ENCODE results near the gene IL6.
"Not testable (repeated sequence)": the region's sequence is repeated elsewhere in the genome, so short reads cannot be mapped to it uniquely, and the experiment has no call there.

IL6 gene

DNA sequence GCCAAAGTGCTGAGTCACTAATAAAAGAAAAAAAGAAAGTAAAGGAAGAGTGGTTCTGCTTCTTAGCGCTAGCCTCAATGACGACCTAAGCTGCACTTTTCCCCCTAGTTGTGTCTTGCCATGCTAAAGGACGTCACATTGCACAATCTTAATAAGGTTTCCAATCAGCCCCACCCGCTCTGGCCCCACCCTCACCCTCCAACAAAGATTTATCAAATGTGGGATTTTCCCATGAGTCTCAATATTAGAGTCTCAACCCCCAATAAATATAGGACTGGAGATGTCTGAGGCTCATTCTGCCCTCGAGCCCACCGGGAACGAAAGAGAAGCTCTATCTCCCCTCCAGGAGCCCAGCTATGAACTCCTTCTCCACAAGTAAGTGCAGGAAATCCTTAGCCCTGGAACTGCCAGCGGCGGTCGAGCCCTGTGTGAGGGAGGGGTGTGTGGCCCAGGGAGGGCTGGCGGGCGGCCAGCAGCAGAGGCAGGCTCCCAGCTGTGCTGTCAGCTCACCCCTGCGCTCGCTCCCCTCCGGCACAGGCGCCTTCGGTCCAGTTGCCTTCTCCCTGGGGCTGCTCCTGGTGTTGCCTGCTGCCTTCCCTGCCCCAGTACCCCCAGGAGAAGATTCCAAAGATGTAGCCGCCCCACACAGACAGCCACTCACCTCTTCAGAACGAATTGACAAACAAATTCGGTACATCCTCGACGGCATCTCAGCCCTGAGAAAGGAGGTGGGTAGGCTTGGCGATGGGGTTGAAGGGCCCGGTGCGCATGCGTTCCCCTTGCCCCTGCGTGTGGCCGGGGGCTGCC lies at the start of gene IL6:
Gene IL6, plus strand, starts transcription at position 294 of the 807 bp plus-strand sequence. Its CDS starts 63 bp downstream, at position 357.
- H3K4me3 Mint-ChIP-seq, result peak within 1 kb of the TSS; percentile 75
- peaks cover 15% of the 10 kb centered on the region for H3K4me1 Mint-ChIP-seq (ENCODE audit: low read depth)
- no peaks in the 10 kb centered on the region for H3K9me3 Mint-ChIP-seq (ENCODE audit: low read depth)
- H3K27ac Mint-ChIP-seq, result no peak within 1 kb of the TSS
- no peaks in the 10 kb centered on the region for H3K36me3 Mint-ChIP-seq
- peaks cover 10% of the 10 kb centered on the region for H3K27me3 Mint-ChIP-seq

DNA sequence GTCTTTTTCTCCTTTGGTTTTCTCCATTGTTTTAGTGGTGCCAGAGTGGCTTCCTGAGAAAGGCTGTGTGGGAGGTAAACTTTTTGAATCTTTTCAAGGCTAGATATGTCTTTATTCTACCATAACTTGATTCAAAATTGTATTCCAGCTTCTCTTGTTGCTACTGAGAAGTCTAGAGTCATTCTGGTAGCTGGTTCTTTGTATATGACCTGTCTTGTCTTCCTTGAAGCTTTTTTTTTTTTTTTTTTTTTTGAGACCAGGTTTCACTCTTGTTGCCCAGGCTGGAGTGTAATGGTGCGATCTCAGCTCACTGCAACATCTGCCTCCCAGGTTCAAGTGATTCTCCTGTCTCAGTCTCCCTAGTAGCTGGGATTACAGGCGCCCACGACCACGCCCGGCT lies 49.7 kb upstream of the IL6 start:
- H3K9me3 Mint-ChIP-seq (ENCODE audit: low read depth); H3K27me3 Mint-ChIP-seq; H3K36me3 Mint-ChIP-seq: not testable (repeated sequence)
- Mint-ChIP-seq H3K4me3 (peak overlapping the region; percentile 43), H3K4me1 (ENCODE audit: low read depth) (peaks cover 73% of the 10 kb centered on the region), H3K27ac (peak overlapping the region; percentile 62)

DNA sequence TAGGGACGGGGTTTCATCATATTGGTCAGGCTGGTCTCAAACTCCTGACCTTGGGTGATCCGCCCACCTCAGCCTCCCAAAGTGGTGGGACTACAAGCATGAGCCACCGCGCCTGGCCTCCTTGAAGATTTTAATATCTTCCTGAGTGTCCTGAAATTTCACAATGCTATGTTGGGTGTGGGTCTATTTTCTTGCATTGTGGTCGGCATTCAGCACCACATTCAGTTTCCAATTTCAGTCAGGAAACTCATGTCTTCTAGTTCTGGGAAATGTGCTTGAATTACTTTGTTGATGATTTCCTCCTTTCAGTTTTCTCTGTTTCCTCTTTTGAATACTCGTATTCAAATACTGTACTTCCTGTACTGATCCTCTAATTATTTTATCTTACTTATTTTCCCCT lies 49.3 kb upstream of the IL6 start:
- Mint-ChIP-seq H3K4me1 (ENCODE audit: low read depth) (peaks cover 69% of the 10 kb centered on the region), H3K27me3 (peaks cover 3% of the 10 kb centered on the region), H3K9me3 (ENCODE audit: low read depth) (peaks cover 6% of the 10 kb centered on the region), H3K4me3 (peak overlapping the region; percentile 43), H3K36me3 (peaks cover 6% of the 10 kb centered on the region), H3K27ac (peak overlapping the region; percentile 75)

DNA sequence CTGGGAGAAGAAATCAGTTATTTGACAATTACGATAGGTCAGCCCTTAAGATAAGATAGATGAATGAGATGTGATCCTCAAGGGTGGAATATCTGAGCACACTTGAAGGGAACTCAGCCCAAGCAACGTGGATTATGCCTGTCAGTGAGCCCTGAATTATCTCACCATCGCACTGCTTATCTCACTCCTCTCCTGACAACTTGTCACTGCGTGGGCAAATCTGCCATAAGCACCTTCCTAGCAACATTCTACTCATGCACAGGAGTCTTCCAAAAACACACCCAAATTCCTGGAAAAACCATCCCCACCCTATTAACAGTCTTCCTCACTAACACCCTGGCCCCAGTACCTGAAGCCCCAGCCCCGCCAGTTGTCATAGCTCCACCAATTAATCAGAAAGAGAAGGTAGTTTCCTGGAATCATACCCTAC lies 46.5 kb upstream of the IL6 start:
- H3K4me1 Mint-ChIP-seq (ENCODE audit: low read depth), result peaks cover 44% of the 10 kb centered on the region

DNA sequence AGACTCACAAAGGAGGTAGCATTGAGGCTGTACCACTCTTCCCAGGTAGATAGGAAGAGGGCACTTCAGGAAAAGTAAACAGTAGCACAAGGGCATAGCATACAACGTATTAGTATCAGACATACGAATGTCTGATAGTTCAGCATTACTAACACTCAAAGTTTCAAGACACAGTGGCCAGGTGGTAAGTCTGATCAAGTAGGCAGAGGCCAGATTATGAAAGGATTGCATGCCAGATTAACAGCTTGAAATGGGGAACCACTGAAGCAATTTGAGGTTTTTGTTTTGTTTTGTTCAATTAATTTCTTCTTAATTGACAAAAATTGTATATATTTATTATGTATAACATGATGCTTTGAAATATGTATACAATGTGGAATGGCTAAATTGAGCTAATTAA lies 45.7 kb upstream of the IL6 start:
- Mint-ChIP-seq H3K27ac (no peak overlapping the region), H3K36me3 (peaks cover 6% of the 10 kb centered on the region), H3K27me3 (peaks cover 3% of the 10 kb centered on the region), H3K4me3 (no peak overlapping the region), H3K9me3 (ENCODE audit: low read depth) (peaks cover 6% of the 10 kb centered on the region), H3K4me1 (ENCODE audit: low read depth) (peaks cover 36% of the 10 kb centered on the region)

More for the DNA sequence above, 46.5 kb upstream of the IL6 start:
- H3K27ac Mint-ChIP-seq, result peak overlapping the region; percentile 2
- peaks cover 6% of the 10 kb centered on the region for H3K9me3 Mint-ChIP-seq (ENCODE audit: low read depth)
- no peak overlapping the region for H3K4me3 Mint-ChIP-seq
- H3K36me3 Mint-ChIP-seq, result peaks cover 6% of the 10 kb centered on the region
- peaks cover 3% of the 10 kb centered on the region for H3K27me3 Mint-ChIP-seq

DNA sequence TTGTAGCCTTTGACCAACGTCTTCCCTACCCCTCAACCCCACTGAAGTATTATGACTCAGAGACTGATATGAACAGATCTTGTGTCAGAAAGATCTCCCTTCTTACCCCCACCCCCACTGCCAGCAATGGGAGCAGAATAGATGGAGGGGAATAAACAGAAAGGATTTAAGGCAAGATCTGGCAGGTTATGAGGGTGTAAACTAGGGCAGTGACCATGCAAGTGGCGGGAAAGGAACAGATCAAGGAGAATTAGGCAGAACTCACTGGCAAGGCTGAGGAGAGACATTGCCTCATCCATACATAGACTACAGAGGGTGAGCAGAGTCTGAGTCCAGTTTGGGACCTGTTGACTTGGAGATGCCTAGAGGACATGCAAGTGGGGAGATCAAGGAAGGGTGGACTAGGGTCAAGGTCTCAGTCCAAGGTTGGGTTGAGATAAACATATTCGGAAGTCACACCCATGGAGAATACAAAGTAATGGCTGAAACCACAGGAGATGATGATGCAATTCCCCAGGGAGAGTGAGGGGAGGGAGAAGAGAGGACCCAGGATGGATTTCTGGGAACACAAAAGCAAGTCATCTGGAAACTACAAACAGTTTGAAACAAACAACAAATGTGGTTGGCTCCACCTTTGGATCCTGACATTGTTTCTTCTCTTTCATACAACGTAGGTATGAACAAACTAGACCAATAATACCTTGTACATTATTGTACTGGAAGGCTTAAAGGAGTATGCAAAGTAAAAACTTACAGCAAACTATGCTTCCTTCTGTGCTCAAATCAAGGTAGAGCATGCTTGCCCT lies 44.9 kb upstream of the IL6 start:
- Mint-ChIP-seq H3K9me3 (ENCODE audit: low read depth) (peaks cover 6% of the 10 kb centered on the region), H3K27me3 (peaks cover 3% of the 10 kb centered on the region), H3K4me3 (no peak overlapping the region), H3K4me1 (ENCODE audit: low read depth) (peaks cover 29% of the 10 kb centered on the region), H3K36me3 (peaks cover 2% of the 10 kb centered on the region), H3K27ac (no peak overlapping the region)

DNA sequence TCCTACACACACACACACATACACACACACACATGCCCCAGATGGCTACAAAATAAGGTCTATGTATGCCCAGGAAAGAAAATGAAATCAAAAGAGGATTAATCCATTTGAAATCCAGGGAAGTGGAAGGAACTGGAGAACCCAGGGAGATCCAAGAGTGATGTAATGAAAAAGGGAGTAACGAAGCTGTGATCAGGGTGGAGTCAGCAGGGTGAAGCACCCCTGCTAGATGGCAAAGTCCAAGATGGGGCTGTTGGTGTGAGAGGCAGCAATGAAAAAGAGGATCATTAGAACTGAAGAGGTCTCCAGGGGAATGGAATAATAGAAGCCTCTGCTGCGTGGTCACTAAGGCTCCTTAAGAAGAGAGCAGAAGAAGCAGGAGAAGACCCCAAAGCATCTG lies 43.6 kb upstream of the IL6 start:
- peaks cover 6% of the 10 kb centered on the region for H3K9me3 Mint-ChIP-seq (ENCODE audit: low read depth)
- peak overlapping the region; percentile 16 for H3K27ac Mint-ChIP-seq
- peaks cover 16% of the 10 kb centered on the region for H3K4me1 Mint-ChIP-seq (ENCODE audit: low read depth)
- H3K36me3 Mint-ChIP-seq, result peaks cover 2% of the 10 kb centered on the region
- peaks cover 3% of the 10 kb centered on the region for H3K27me3 Mint-ChIP-seq
- no peak overlapping the region for H3K4me3 Mint-ChIP-seq

DNA sequence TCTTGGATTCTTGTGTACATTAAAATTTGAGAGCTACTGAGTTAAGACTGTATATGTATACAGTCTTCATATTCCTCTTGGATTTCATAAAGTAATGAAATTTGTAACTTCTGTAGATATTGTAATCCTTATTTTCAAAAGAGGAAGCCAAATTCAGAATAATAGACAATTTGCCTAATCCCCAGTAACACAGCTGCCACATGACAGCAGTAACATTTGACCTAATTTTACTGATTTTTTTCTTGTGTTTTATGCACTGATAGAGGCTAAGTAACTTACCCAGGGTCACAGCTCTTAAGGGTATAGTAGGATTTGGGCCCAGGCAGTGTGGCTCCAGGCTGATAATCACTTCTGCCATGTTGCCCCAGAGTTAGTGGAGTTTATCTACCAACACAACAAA lies 40.4 kb upstream of the IL6 start:
- H3K36me3 Mint-ChIP-seq, result peaks cover 2% of the 10 kb centered on the region
- H3K4me1 Mint-ChIP-seq (ENCODE audit: low read depth), result no peaks in the 10 kb centered on the region
- H3K27ac Mint-ChIP-seq, result no peak overlapping the region
- peaks cover 6% of the 10 kb centered on the region for H3K9me3 Mint-ChIP-seq (ENCODE audit: low read depth)
- H3K27me3 Mint-ChIP-seq, result peaks cover 3% of the 10 kb centered on the region
- H3K4me3 Mint-ChIP-seq, result no peak overlapping the region

DNA sequence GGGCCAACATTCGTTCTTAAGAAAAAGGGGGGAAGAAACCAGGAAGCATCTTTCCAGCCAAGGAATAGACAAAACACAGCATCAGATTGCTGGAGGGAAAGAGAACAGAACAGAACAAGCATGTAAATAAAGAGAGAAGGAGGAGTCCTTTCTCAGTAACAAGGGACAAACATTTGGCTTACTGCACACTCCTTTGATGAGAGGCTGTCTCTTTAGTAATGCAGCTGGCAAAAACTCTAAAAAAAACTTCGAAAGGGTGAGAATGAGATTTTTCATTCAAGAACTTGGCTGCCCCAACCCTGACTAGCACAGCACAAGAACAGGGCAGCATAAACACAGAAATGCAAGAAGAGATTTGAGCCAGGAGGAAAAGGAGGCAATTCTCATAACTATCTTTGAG lies 38.9 kb upstream of the IL6 start:
- Mint-ChIP-seq H3K4me1 (ENCODE audit: low read depth) (no peaks in the 10 kb centered on the region), H3K9me3 (ENCODE audit: low read depth) (no peaks in the 10 kb centered on the region), H3K27me3 (no peaks in the 10 kb centered on the region), H3K27ac (no peak overlapping the region), H3K36me3 (no peaks in the 10 kb centered on the region), H3K4me3 (no peak overlapping the region)

DNA sequence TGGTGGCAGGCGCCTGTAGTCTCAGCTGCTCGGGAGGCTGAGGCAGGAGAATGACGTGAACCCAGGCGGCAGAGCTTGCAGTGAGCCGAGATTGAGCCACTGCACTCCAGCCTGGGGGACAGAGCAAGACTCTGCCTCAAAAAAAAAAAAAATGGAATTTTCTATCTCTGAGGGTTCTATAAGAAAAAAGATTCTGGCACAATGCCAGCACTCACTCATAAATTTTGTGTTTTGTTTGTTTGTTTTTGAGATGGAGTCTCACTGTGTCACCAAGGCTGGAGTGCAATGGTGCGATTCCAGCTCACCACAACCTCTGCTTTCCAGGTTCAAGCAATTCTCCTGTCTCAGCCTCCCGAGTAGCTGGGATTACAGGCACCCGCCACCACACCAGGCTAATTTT lies 38.1 kb upstream of the IL6 start:
- not testable (repeated sequence) for H3K4me3 Mint-ChIP-seq; H3K36me3 Mint-ChIP-seq; H3K27me3 Mint-ChIP-seq; H3K27ac Mint-ChIP-seq; H3K4me1 Mint-ChIP-seq (ENCODE audit: low read depth); H3K9me3 Mint-ChIP-seq (ENCODE audit: low read depth)

DNA sequence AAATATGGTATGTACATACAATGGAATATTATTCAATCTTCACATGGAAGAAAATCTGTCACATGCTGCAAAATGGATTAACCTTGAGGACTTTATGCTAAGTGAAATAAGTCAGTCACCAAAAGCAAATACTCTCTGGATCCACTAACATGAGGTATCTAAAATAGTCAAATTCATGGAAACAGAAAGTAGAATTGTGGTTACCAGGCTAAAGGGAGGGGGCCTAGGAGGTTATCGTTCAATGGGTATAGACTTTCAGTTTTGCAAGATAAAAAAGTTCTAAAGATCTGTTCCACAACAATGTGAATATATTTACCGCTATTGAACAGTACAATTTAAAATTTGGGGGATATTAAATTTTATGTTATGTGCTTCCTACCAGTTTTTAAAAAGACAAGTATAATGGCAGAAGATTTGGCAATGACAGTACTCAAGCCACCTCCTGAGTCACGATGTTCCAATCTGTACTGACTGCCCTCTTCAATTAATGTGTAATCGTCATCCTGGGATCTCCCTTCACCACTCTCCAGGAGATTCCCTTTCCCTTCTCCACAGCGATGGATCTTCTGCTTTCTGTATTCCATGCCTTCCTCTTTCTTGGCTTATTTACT lies 32.3 kb upstream of the IL6 start:
- Mint-ChIP-seq H3K4me1 (ENCODE audit: low read depth) (peaks cover 36% of the 10 kb centered on the region), H3K27ac (no peak overlapping the region), H3K27me3 (no peaks in the 10 kb centered on the region), H3K4me3 (no peak overlapping the region), H3K36me3 (no peaks in the 10 kb centered on the region), H3K9me3 (ENCODE audit: low read depth) (no peaks in the 10 kb centered on the region)

DNA sequence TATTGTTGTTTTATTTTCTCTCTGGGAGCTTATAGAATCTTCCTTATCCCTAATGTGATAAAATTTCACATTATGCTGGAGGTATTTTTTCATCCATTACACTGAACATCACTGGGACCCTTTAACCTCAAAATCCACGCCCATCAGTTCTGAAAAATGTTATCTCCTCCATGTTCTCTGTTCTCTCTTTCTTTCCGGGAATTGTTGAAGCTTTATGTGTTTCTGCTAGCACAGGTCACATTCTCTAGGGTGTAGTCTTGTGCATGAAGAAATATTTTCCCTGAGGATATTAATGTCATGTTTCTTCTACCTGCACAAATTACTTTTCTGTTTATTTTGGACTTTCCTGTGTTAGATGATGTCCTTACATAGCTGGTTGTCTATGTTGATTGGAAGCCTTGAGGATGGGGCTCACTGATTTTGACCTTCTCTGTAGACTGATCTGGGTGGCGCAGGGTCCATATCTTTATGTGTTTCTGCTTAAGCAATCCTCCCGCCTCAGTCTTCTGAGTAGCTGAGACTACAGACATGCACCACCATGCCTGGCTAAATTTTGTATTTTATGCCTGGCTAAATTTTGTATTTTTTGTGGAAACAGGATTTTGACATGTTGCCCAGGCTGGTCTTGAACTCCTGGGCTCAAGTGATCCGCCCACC lies 31.4 kb upstream of the IL6 start:
- Mint-ChIP-seq H3K27me3 (no peaks in the 10 kb centered on the region), H3K4me3 (no peak overlapping the region), H3K27ac (no peak overlapping the region), H3K4me1 (ENCODE audit: low read depth) (peaks cover 36% of the 10 kb centered on the region), H3K36me3 (no peaks in the 10 kb centered on the region), H3K9me3 (ENCODE audit: low read depth) (no peaks in the 10 kb centered on the region)

DNA sequence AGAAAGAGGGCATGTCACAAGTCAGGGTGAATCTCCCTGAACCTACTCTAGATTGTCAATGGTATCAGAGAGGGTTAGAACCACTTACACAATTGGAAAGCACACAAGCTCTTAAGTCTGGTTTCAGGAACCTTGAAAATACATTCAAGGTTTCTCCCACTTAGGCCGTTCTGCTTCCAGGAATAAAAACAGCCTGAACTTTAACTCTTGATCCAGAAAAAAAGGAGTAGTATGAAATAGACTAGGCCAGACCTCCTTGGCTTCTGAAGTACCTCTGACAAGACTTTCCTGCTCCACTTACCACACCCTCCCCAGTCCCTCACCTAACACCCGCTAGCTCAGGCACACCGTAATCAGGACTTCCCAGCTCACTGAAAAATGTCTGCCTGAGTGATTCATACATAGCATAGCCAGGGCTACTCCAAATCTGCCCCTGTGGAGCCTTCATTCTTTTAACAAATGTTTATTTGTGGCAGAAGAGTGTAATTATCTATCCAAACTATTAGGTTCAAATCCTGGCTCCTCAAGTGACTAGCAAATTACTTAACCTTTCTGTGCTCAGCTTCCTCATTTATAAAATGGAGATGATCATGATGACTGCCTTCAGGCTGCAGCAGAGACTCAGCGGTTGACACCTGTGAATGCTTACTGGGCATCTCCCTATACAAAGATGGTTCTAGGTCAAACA lies 30.3 kb upstream of the IL6 start:
- H3K9me3 Mint-ChIP-seq (ENCODE audit: low read depth), result no peaks in the 10 kb centered on the region
- H3K4me3 Mint-ChIP-seq, result no peak overlapping the region
- no peaks in the 10 kb centered on the region for H3K27me3 Mint-ChIP-seq
- H3K36me3 Mint-ChIP-seq, result no peaks in the 10 kb centered on the region
- H3K27ac Mint-ChIP-seq, result no peak overlapping the region
- H3K4me1 Mint-ChIP-seq (ENCODE audit: low read depth), result peaks cover 36% of the 10 kb centered on the region

DNA sequence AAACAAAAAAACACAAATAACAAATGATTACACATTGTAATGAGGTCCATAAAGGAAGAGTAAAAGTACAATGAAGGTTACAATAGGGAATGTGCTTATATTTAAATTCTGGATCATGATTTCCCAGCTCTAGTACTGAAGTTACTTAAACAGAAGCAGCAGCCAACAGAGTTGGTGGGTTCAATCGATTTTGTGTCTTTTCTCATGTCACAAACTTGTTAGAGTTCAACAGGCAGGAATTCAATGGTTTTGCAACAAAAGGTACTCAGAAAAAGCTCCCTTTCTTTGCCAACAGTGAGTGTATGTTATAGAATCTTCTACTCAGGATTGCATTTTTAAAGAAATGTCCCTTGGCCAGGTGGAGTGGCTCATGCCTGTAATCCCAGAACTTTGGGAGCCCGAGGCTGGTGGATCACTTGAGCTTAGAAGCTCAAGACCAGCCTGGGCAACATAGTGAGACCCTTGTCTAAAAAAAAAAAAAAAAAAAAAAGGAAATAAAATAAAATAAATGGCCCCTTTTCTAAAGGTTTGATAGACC lies 29.6 kb upstream of the IL6 start:
- Mint-ChIP-seq H3K4me1 (ENCODE audit: low read depth) (peaks cover 36% of the 10 kb centered on the region), H3K4me3 (no peak overlapping the region)

More for the DNA sequence above, 29.6 kb upstream of the IL6 start:
- Mint-ChIP-seq H3K36me3 (no peaks in the 10 kb centered on the region), H3K9me3 (ENCODE audit: low read depth) (no peaks in the 10 kb centered on the region), H3K27ac (no peak overlapping the region), H3K27me3 (no peaks in the 10 kb centered on the region)
